Endothelial cell of umbilical vein (primary cell): ENCODE data around the gene LARGE1. TPM values are rescaled to one million over a fixed set of nuclear protein-coding genes. Genes with fewer than 3 reads are reported as not detected.

ENCODE experiments used
- BruUV-seq: library from RNA; stranded (reverse); fragments of 400-500 nt; replicated peaks from 2 replicates; lab custom pipeline; 2021; lab: Mats Ljungman, UMichigan
- CTCF ChIA-PET: fragments of 300-600, 350-600 bp; sonication (Branson Sonifier 250); formaldehyde crosslinking; loops from one replicate; lab custom pipeline; 2021; ENCODE audit warnings: antibody characterized with exemption, inconsistent platforms; lab: Charles Lee
- POLR2A ChIA-PET: fragments of 300-600, 350-600 bp; sonication (Branson Sonifier 250); formaldehyde crosslinking; loops from one replicate; lab custom pipeline; 2021; ENCODE audit warnings: antibody characterized with exemption, inconsistent platforms; lab: Charles Lee
- DNase-seq: peaks from one replicate; pipeline ENCODE4 v3.0.0-alpha.2; 2011; ENCODE audit warnings: low read depth, low spot score
- FAIRE-seq: peaks from 2 replicates; lab custom pipeline; 2011; peaks lifted over from hg19 to GRCh38; lab: Jason Lieb, UNC
- H2AFZ ChIP-seq: 2 replicates; pipeline ENCODE4 v1.6.0; 2012; ENCODE audit warnings: low read depth, low read length, control low read depth, inconsistent platforms
- H3K27ac ChIP-seq: 2 replicates; pipeline ENCODE4 v1.5.1; 2011; ENCODE audit warnings: low read depth, mild to moderate bottlenecking, control low read depth, low read length, moderate library complexity; ENCODE audit not compliant: insufficient read depth
- H3K27me3 ChIP-seq, 2 experiments: 2 replicates each; pipeline versions ENCODE4 v1.6.0 to v1.6.1; 2011; ENCODE audit warnings: low read length in 2 of 2, mixed read lengths in 1 of 2; ENCODE audit not compliant: control insufficient read depth in 2 of 2, insufficient read depth in 2 of 2
- H3K36me3 ChIP-seq, 2 experiments: 2 replicates in 1 of 2; 3 replicates in 1 of 2; pipeline ENCODE4 v1.5.1; 2011; ENCODE audit warnings: low read length in 2 of 2, mild to moderate bottlenecking in 1 of 2, moderate library complexity in 1 of 2; ENCODE audit not compliant: control insufficient read depth in 2 of 2, insufficient read depth in 2 of 2; ENCODE audit errors: extremely low read depth in 1 of 2
- H3K4me1 ChIP-seq: 3 replicates; pipeline ENCODE4 v1.5.1; 2011; ENCODE audit warnings: mild to moderate bottlenecking, low read length; ENCODE audit not compliant: control insufficient read depth, insufficient read depth; ENCODE audit errors: extremely low read depth
- H3K4me2 ChIP-seq: 2 replicates; pipeline ENCODE4 v1.6.1; 2011; ENCODE audit warnings: low read length, control low read depth, mixed read lengths; ENCODE audit not compliant: insufficient read depth
- H3K4me3 ChIP-seq, 3 experiments: fragments of 200-600 bp in 1 of 3; sonication (generic), shearing (Covaris generic) in 1 of 3; replicated peaks in 1 of 3; 2 replicates each; pipeline ENCODE4 v1.5.1; 2011 to 2016; ENCODE audit warnings: control low read depth in 3 of 3, low read length in 3 of 3, mild to moderate bottlenecking in 2 of 3, inconsistent platforms in 1 of 3, low read depth in 1 of 3, moderate library complexity in 1 of 3; ENCODE audit not compliant: insufficient read depth in 1 of 3
- H3K79me2 ChIP-seq: 2 replicates; pipeline ENCODE4 v1.6.0; 2012; ENCODE audit warnings: low read length, inconsistent platforms; ENCODE audit not compliant: control insufficient read depth, insufficient read depth
- H3K9ac ChIP-seq: replicated peaks from 2 replicates; pipeline ENCODE3; 2011; ENCODE audit warnings: low read length, control low read depth; ENCODE audit not compliant: insufficient read depth; ENCODE audit errors: extremely low read depth
- H3K9me1 ChIP-seq: replicated peaks from 3 replicates; pipeline ENCODE4 v1.6.0; 2011; ENCODE audit warnings: mild to moderate bottlenecking, low read length; ENCODE audit not compliant: control insufficient read depth, insufficient read depth; ENCODE audit errors: extremely low read depth
- H3K9me3 ChIP-seq: replicated peaks from 2 replicates; pipeline ENCODE4 v1.5.1; 2012; ENCODE audit warnings: low read length, inconsistent platforms; ENCODE audit not compliant: control insufficient read depth, insufficient read depth
- H4K20me1 ChIP-seq: replicated peaks from 2 replicates; pipeline ENCODE3; 2011; ENCODE audit warnings: mild to moderate bottlenecking, low read length; ENCODE audit not compliant: control insufficient read depth, insufficient read depth; ENCODE audit errors: extremely low read depth
- CTCF ChIP-seq, 2 donors: IDR thresholded peaks; 1 replicate in 1 of 2; 2 replicates in 1 of 2; pipeline ENCODE4 v1.5.1; 2011; ENCODE audit warnings: low read length in 2 of 2, mild to moderate bottlenecking in 2 of 2, moderate library complexity in 2 of 2, control low read depth in 1 of 2, inconsistent platforms in 1 of 2, low read depth in 1 of 2; ENCODE audit not compliant: insufficient read depth in 1 of 2; ENCODE audit errors: extremely low read depth in 1 of 2
- EZH2 ChIP-seq: IDR thresholded peaks from 2 replicates; pipeline ENCODE4 v1.6.1; 2012; ENCODE audit warnings: borderline replicate concordance, low read depth, mild to moderate bottlenecking, moderate library complexity, low read length, inconsistent platforms; ENCODE audit not compliant: severe bottlenecking
- FOS ChIP-seq: IDR thresholded peaks from 2 replicates; pipeline ENCODE4 v1.6.1; 2011; ENCODE audit warnings: mild to moderate bottlenecking, low read length, moderate library complexity, borderline replicate concordance; ENCODE audit not compliant: insufficient read depth
- GATA2 ChIP-seq: IDR thresholded peaks from 2 replicates; pipeline ENCODE4 v1.7.0; 2011; ENCODE audit warnings: low read depth, mild to moderate bottlenecking, moderate library complexity, mixed read lengths, low read length; ENCODE audit not compliant: insufficient read length, insufficient read depth
- JUN ChIP-seq: IDR thresholded peaks from 2 replicates; pipeline ENCODE4 v1.6.1; 2011; ENCODE audit warnings: borderline replicate concordance, low read depth; ENCODE audit not compliant: insufficient read length, insufficient read depth
- MAX ChIP-seq: IDR thresholded peaks from 2 replicates; pipeline ENCODE4 v1.6.1; 2011; ENCODE audit not compliant: insufficient read depth, insufficient read length
- MYC ChIP-seq: IDR thresholded peaks from one replicate; pipeline ENCODE4 v1.6.1; 2011; ENCODE audit warnings: mild to moderate bottlenecking, low read depth, low read length
- POLR2A ChIP-seq: IDR thresholded peaks from 2 replicates; pipeline ENCODE4 v1.6.1; 2012; ENCODE audit warnings: low read depth, mild to moderate bottlenecking, control low read depth, low read length
- POLR2AphosphoS5 ChIP-seq: IDR thresholded peaks from 2 replicates; pipeline ENCODE4 v1.6.1; 2012; ENCODE audit warnings: low read depth, mild to moderate bottlenecking, control low read depth, low read length, moderate library complexity; ENCODE audit not compliant: insufficient read depth
- dilution Hi-C: fragments of 300-500 bp; cut with MboI; formaldehyde crosslinking; loops from one replicate; pipeline ENCODE4 v1.15.0; 2019; ENCODE audit warnings: low sequenced_read_pairs; ENCODE audit not compliant: extremely low pct_ligation_motif_present
- intact Hi-C: fragments of 100-400 bp; cut with micrococcal nuclease; formaldehyde crosslinking; loops from one replicate; pipeline ENCODE4 v1.10.0; 2022
- polyA plus RNA-seq, 4 experiments: library from polyadenylated mRNA; depleted of rRNA in 3 of 4; stranded (reverse) in 3 of 4; unstranded in 1 of 4; fragments of >200 nt; gene quantifications; 2 replicates each; pipeline versions ENCODE4 v1.2.1 to v1.2.3, GENCODE V29; 2011 to 2012; ENCODE audit warnings: missing spikeins in 1 of 4
- total RNA-seq: library from RNA; stranded (reverse); gene quantifications from 2 replicates; pipeline ENCODE4 v1.2.3, GENCODE V29; 2021

LARGE1 gene
- total and polyA plus RNA-seq, 2 donors (not counting 3 experiments of a cell fraction or from before 2014, with no cell fraction given): 0.95 to 4.4 TPM

GRCh38 chr22:33743756-33744155 lies 176.5 kb downstream of the LARGE1 start:
- no peak for TF ChIP-seq POLR2A
- TF ChIP-seq MAX: no peak
- TF ChIP-seq FOS: no peak
- TF ChIP-seq JUN: no peak
- TF ChIP-seq GATA2: no peak
- TF ChIP-seq MYC: no peak
- TF ChIP-seq CTCF (IDR thresholded peaks at IDR 0.05; ENCODE audit: extremely low read depth in 1 of 2, insufficient read depth in 1 of 2, low read depth in 1 of 2, low read length in 2 of 2): no peak
- no peak for TF ChIP-seq POLR2AphosphoS5
- no peak for TF ChIP-seq EZH2
- H3K9ac ChIP-seq: no peak overlapping the region
- no peak overlapping the region for H2AFZ ChIP-seq
- H3K27ac ChIP-seq: no peak overlapping the region
- dilution Hi-C loops (no loop called here), intact Hi-C loops (no loop called here)
- H4K20me1 ChIP-seq: no peaks in the 10 kb centered on the region
- FAIRE-seq: no peak
- no peak overlapping the region for H3K4me3 ChIP-seq
- H3K4me1 ChIP-seq: no peaks in the 10 kb centered on the region
- no peaks in the 10 kb centered on the region for H3K27me3 ChIP-seq
- ChIA-PET CTCF (no interaction called here), POLR2A (no interaction called here)
- H3K79me2 ChIP-seq: no peaks in the 10 kb centered on the region
- no peak for DNase-seq
- H3K9me1 ChIP-seq: no peaks in the 10 kb centered on the region
- no peak overlapping the region for H3K4me2 ChIP-seq
- peaks cover 13% of the 10 kb centered on the region for H3K9me3 ChIP-seq
- no TSS peak for BruUV-seq
- no peaks in the 10 kb centered on the region for H3K36me3 ChIP-seq
